Measurements from ENCODE around the gene CYP26C1. TPM values are rescaled to one million over a fixed set of nuclear protein-coding genes. Genes with fewer than 3 reads are reported as not detected.
A peak's percentile ranks its signal among the peaks of the same experiment; 100 is the strongest.

Gene CYP26C1
- total RNA-seq, 2 experiments from 2014 or later, result 0.15 to 0.19 TPM

- Histone ChIP-seq H3K79me2 (ENCODE audit: insufficient read depth, low read depth, low read length) (no peaks in the 10 kb centered on the region), H2AFZ (ENCODE audit: low read length) (no peak overlapping the region), H4K20me1 (ENCODE audit: insufficient read depth, low read length) (no peaks in the 10 kb centered on the region), H3K27ac (ENCODE audit: low read depth, low read length, poor library complexity, severe bottlenecking) (no peak overlapping the region), H3K4me2 (ENCODE audit: low read length) (no peak overlapping the region), H3K9me3 (ENCODE audit: low read length) (no peaks in the 10 kb centered on the region), H3K4me1 (ENCODE audit: insufficient read depth, low read length, poor library complexity, severe bottlenecking) (no peaks in the 10 kb centered on the region), H3K4me3 (ENCODE audit: low read depth, low read length, poor library complexity, severe bottlenecking) (no peak overlapping the region), H3K9me2 (ENCODE audit: insufficient read depth, low read length) (no peaks in the 10 kb centered on the region), H3K36me3 (ENCODE audit: insufficient read depth, low read length) (no peaks in the 10 kb centered on the region)
- DNase-seq (ENCODE audit: low spot score), result no peak
- ChIA-PET POLR2A (interaction anchor here (0.6 kb wide), 1 partner anchor 32 kb away, joined by 3 read pairs; no protein-coding TSS in a partner anchor), CTCF (ENCODE audit: unreplicated experiment) (interaction anchor here (0.9 to 1.3 kb wide), 2 partner anchors 36 to 278 kb away, joined by 3 read pairs; no protein-coding TSS in a partner anchor)
- intact Hi-C loops (cut with micrococcal nuclease; ENCODE audit: unreplicated experiment), result loop anchor here (1.0 to 5.0 kb wide), 2 partner anchors 208 to 272 kb away; no protein-coding TSS in a partner anchor
- TF ChIP-seq EZH2phosphoT487 (IDR thresholded peaks at IDR 0.05; ENCODE audit: borderline replicate concordance, low read depth, low read length) (no peak), CTCF (conservative IDR thresholded peaks at IDR 0.05; ENCODE audit: low read length) (no peak)
- no TSS peak for BruUV-seq (replicated peaks)
Observed at GRCh38 chr10:93079663-93080349, 19.2 kb downstream of the CYP26C1 start.

GRCh38 chr10:93080350-93081046 is 19.9 kb downstream of the CYP26C1 start:
- TF ChIP-seq CTCF (conservative IDR thresholded peaks at IDR 0.05; ENCODE audit: low read length) (peak; percentile 90), EZH2phosphoT487 (IDR thresholded peaks at IDR 0.05; ENCODE audit: borderline replicate concordance, low read depth, low read length) (no peak)
- Histone ChIP-seq H2AFZ (ENCODE audit: low read length) (no peak overlapping the region), H3K4me2 (ENCODE audit: low read length) (no peak overlapping the region), H4K20me1 (ENCODE audit: insufficient read depth, low read length) (no peaks in the 10 kb centered on the region), H3K36me3 (ENCODE audit: insufficient read depth, low read length) (no peaks in the 10 kb centered on the region), H3K4me3 (ENCODE audit: low read depth, low read length, poor library complexity, severe bottlenecking) (no peak overlapping the region), H3K79me2 (ENCODE audit: insufficient read depth, low read depth, low read length) (no peaks in the 10 kb centered on the region), H3K9me3 (ENCODE audit: low read length) (no peaks in the 10 kb centered on the region), H3K9me2 (ENCODE audit: insufficient read depth, low read length) (no peaks in the 10 kb centered on the region), H3K27ac (ENCODE audit: low read depth, low read length, poor library complexity, severe bottlenecking) (no peak overlapping the region), H3K4me1 (ENCODE audit: insufficient read depth, low read length, poor library complexity, severe bottlenecking) (no peaks in the 10 kb centered on the region)
- ChIA-PET CTCF (ENCODE audit: unreplicated experiment) (interaction anchor here (0.9 to 1.3 kb wide), 2 partner anchors 35 to 277 kb away, joined by 3 read pairs; no protein-coding TSS in a partner anchor), POLR2A (interaction anchor here (0.6 kb wide), 2 partner anchors 31 to 145 kb away, joined by 3 read pairs; no protein-coding TSS in a partner anchor)
- DNase-seq (ENCODE audit: low spot score), result peak; percentile 43
- intact Hi-C loops (cut with micrococcal nuclease; ENCODE audit: unreplicated experiment), result loop anchor here (1.0 to 5.0 kb wide), 2 partner anchors 208 to 272 kb away; no protein-coding TSS in a partner anchor
- BruUV-seq (replicated peaks), result no TSS peak

All from OCI-LY7 (cell line).